ENCODE measurements around the gene TOMM34. TPM values are rescaled to one million over a fixed set of nuclear protein-coding genes. Genes with fewer than 3 reads are reported as not detected.
A peak's percentile ranks its signal among the peaks of the same experiment; 100 is the strongest.

TOMM34 gene
- polyA plus RNA-seq, 1 experiment = 48.6 TPM

- ChIA-PET CTCF (interaction anchor here (0.7 to 1.4 kb wide), 2 partner anchors 66 to 380 kb away, joined by 3 read pairs; no protein-coding TSS in a partner anchor), POLR2A (no interaction called here)
- Histone ChIP-seq H3K36me3 (ENCODE audit: control insufficient read depth, insufficient read depth, low read length) (peaks cover 11% of the 10 kb centered on the region), H3K27me3 (ENCODE audit: control insufficient read depth, insufficient read depth, low read length) (no peaks in the 10 kb centered on the region), H3K4me3 (ENCODE audit: low read depth, low read length) (peak overlapping the region; percentile 50)
- DNase-seq (ENCODE audit: low read depth) = no peak
- TF ChIP-seq CTCF (IDR thresholded peaks at IDR 0.05; ENCODE audit: insufficient read depth, low read depth, low read length) = no peak
Measured at GRCh38 chr20:44910690-44911262, 49.4 kb downstream of the TOMM34 start.

DNA sequence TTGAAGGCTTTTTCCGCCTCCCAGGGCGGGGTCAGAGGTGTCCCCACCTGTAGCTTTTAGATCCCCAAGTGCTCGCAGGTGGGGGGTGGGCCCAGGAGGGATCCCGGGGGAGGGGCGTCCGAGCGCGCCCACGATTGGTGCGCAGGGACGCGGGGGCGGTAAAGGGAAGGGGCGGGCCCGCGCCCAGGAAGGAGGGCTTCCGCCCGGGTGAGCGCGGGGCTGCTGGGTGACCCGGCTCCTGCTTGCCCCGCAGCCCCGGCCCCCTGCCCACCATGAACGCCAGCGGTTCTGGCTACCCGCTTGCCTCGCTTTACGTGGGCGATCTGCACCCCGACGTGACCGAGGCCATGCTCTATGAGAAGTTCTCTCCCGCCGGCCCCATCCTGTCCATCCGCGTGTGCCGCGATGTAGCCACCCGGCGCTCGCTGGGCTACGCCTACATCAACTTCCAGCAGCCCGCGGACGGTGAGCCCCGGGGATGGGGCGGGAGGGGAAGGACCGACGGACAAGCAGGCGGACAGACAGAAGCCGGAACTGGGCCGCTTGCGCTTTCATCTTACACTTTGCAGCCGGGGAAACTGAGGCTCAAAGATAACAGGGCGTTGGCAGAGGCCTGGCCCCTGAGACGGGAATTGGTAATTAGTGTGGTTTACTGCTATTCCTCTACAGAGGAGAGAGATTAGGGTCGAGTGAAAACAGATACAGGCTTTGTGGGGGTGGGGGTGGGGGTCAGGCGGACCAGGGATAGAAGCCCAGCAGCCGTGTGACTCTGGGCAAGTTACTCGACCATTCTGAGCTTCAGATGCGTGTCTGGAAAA lies 50.1 kb downstream of the TOMM34 start, which contains the start of gene PABPC1L:
Gene PABPC1L (plus strand): TSS at position 189 of the 818 bp plus-strand sequence. CDS start 84 bp downstream, at position 273.
- TF ChIP-seq CTCF (IDR thresholded peaks at IDR 0.05; ENCODE audit: insufficient read depth, low read depth, low read length) = no peak
- Histone ChIP-seq H3K4me3 (ENCODE audit: low read depth, low read length) (peak within 1 kb of the TSS; percentile 50), H3K27me3 (ENCODE audit: control insufficient read depth, insufficient read depth, low read length) (no peaks in the 10 kb centered on the region), H3K36me3 (ENCODE audit: control insufficient read depth, insufficient read depth, low read length) (peaks cover 12% of the 10 kb centered on the region)
- DNase-seq (ENCODE audit: low read depth) = no peak
- POLR2A ChIA-PET = no interaction called here
- CTCF ChIA-PET = interaction anchor here (0.6 to 1.4 kb wide), 6 partner anchors 25 to 381 kb away, joined by 3 to 4 read pairs (median 3); no protein-coding TSS in a partner anchor

- Histone ChIP-seq H3K27me3 (ENCODE audit: control insufficient read depth, insufficient read depth, low read length) (no peaks in the 10 kb centered on the region), H3K36me3 (ENCODE audit: control insufficient read depth, insufficient read depth, low read length) (peaks cover 15% of the 10 kb centered on the region), H3K4me3 (ENCODE audit: low read depth, low read length) (peak overlapping the region; percentile 50)
- DNase-seq (ENCODE audit: low read depth) = no peak
- ChIA-PET CTCF (interaction anchor here (0.6 to 1.1 kb wide), 4 partner anchors 26 to 382 kb away, joined by 3 to 4 read pairs (median 3); no protein-coding TSS in a partner anchor), POLR2A (no interaction called here)
- no peak for TF ChIP-seq CTCF (IDR thresholded peaks at IDR 0.05; ENCODE audit: insufficient read depth, low read depth, low read length)
Measured at GRCh38 chr20:44908987-44909871, 51.0 kb downstream of the TOMM34 start.

- Histone ChIP-seq H3K36me3 (ENCODE audit: control insufficient read depth, insufficient read depth, low read length) (peaks cover 19% of the 10 kb centered on the region), H3K4me3 (ENCODE audit: low read depth, low read length) (no peak overlapping the region), H3K27me3 (ENCODE audit: control insufficient read depth, insufficient read depth, low read length) (no peaks in the 10 kb centered on the region)
- CTCF ChIA-PET = no interaction called here
- TF ChIP-seq CTCF (IDR thresholded peaks at IDR 0.05; ENCODE audit: insufficient read depth, low read depth, low read length) = no peak
- DNase-seq (ENCODE audit: low read depth) = no peak
- POLR2A ChIA-PET = no interaction called here
Measured at GRCh38 chr20:44904377-44904776, 55.8 kb downstream of the TOMM34 start.

All from BJ (cell line).